Naive thymus-derived CD4-positive, alpha-beta T cell (primary cell): Measurements from ENCODE around the gene PSEN1. TPM values are rescaled to one million over a fixed set of nuclear protein-coding genes. Genes with fewer than 3 reads are reported as not detected.

Experiments used
- ATAC-seq: fragments of 150-1000 bp; cut with Tn5 transposase; 2 replicates; pipeline ENCODE4 v1.10.0; 2021; ENCODE audit warnings: mild to moderate bottlenecking, moderate library complexity
- CTCF ChIA-PET: fragments of 350-600 bp; sonication (Branson Sonifier 250); formaldehyde crosslinking; loops from one replicate; lab custom pipeline; 2021; ENCODE audit warnings: antibody characterized with exemption; lab: Charles Lee
- POLR2A ChIA-PET: fragments of 350-600 bp; sonication (Branson Sonifier 250); formaldehyde crosslinking; loops from one replicate; lab custom pipeline; 2021; ENCODE audit warnings: antibody characterized with exemption, inconsistent platforms; lab: Charles Lee
- DNase-seq, 9 donors: peaks; one replicate each; pipeline versions ENCODE4 v3.0.0 to v3.0.0-alpha.2; 2020 to 2022; ENCODE audit warnings: mixed read lengths in 1 of 9
- H3K27ac ChIP-seq: one replicate; pipeline ENCODE4 v1.7.0; 2013; ENCODE audit warnings: mild to moderate bottlenecking, low read depth, low read length, moderate library complexity
- H3K27me3 ChIP-seq, 2 donors: one replicate each; pipeline ENCODE4 v1.7.0; 2013; ENCODE audit warnings: low read length in 2 of 2, mild to moderate bottlenecking in 2 of 2, moderate library complexity in 2 of 2; ENCODE audit not compliant: control insufficient read depth in 2 of 2, insufficient read depth in 2 of 2
- H3K36me3 ChIP-seq, 3 experiments: 1 replicate in 2 of 3; 2 replicates in 1 of 3; pipeline ENCODE4 v1.7.0; 2013; ENCODE audit warnings: low read length in 3 of 3, mild to moderate bottlenecking in 3 of 3, moderate library complexity in 1 of 3; ENCODE audit not compliant: insufficient read depth in 3 of 3, control insufficient read depth in 2 of 3
- H3K4me1 ChIP-seq, 2 donors: one replicate each; pipeline ENCODE4 v1.7.0; 2013; ENCODE audit warnings: low read length in 2 of 2, mild to moderate bottlenecking in 2 of 2, moderate library complexity in 1 of 2; ENCODE audit not compliant: control insufficient read depth in 2 of 2, insufficient read depth in 2 of 2
- H3K4me3 ChIP-seq: 2 replicates; pipeline ENCODE4 v1.7.0; 2013; ENCODE audit warnings: mild to moderate bottlenecking, low read length
- H3K9me3 ChIP-seq, 3 experiments: 1 replicate in 2 of 3; 2 replicates in 1 of 3; pipeline ENCODE4 v1.7.0; 2013; ENCODE audit warnings: low read length in 3 of 3; ENCODE audit not compliant: control insufficient read depth in 2 of 3
- H3K27ac Mint-ChIP-seq, 9 donors: one replicate each; pipeline ENCODE4 v1.8.0; 2020 to 2022; ENCODE audit warnings: mixed read lengths in 9 of 9, mild to moderate bottlenecking in 8 of 9, moderate library complexity in 5 of 9, inconsistent platforms in 2 of 9
- H3K27me3 Mint-ChIP-seq, 5 donors: one replicate each; pipeline ENCODE4 v1.8.0; 2021 to 2022; ENCODE audit warnings: mixed read lengths in 5 of 5, mild to moderate bottlenecking in 1 of 5
- H3K36me3 Mint-ChIP-seq, 5 donors: one replicate each; pipeline ENCODE4 v1.8.0; 2020 to 2022; ENCODE audit warnings: mixed read lengths in 5 of 5, mild to moderate bottlenecking in 3 of 5, inconsistent platforms in 1 of 5
- H3K4me1 Mint-ChIP-seq, 7 donors: one replicate each; pipeline ENCODE4 v1.8.0; 2020 to 2022; ENCODE audit warnings: mixed read lengths in 7 of 7, mild to moderate bottlenecking in 3 of 7, inconsistent platforms in 1 of 7
- H3K4me3 Mint-ChIP-seq, 10 donors: one replicate each; pipeline ENCODE4 v1.8.0; 2020 to 2022; ENCODE audit warnings: mild to moderate bottlenecking in 10 of 10, mixed read lengths in 10 of 10, moderate library complexity in 6 of 10, inconsistent platforms in 2 of 10
- H3K9me3 Mint-ChIP-seq, 11 donors: one replicate each; pipeline ENCODE4 v1.8.0; 2020 to 2022; ENCODE audit warnings: mixed read lengths in 11 of 11, mild to moderate bottlenecking in 4 of 11, inconsistent platforms in 1 of 11, moderate library complexity in 1 of 11
- intact Hi-C, 2 donors: fragments of 100-400 bp; cut with micrococcal nuclease; formaldehyde crosslinking; loops; one replicate each; pipeline ENCODE4 v1.15.1; 2023
- polyA plus RNA-seq, 2 donors: library from polyadenylated mRNA; unstranded; fragments of 300-500 nt; fragmentation: Illumina TruSeq; gene quantifications; one replicate each; pipeline ENCODE4 v1.2.3, GENCODE V29; 2021
- total RNA-seq, 6 experiments: library from RNA in 5 of 6; stranded (reverse) in 5 of 6; gene quantifications; 1 replicate in 5 of 6; 2 replicates in 1 of 6; pipeline ENCODE4 v1.2.3 and lab custom pipeline; 2021 to 2026

The PSEN1 gene
- total and polyA plus RNA-seq, 7 experiments from 2014 or later = 23.7 to 55.8 (median 43.2) TPM

DNA sequence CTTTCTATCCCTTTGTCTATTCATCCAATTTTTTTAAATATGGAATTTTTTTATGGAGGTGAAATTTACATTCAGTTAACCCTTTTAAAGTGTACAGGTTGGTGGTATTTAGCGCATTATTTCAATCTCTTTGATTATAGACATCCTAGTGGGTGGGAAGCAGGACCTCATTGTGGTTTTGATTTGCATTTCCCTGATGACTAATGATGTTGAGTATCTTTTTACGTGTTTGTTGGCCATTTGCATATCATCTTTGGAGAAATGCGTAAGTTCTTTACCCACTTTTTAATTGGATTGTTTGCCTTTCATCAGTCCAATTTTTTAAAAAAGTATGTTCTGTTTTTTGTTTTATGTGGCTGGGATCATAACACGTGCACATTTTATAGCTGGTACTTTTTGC is 121.8 kb downstream of the PSEN1 start:
- ATAC-seq (no peak), DNase-seq (no peak)
- H3K27me3 Mint-ChIP-seq = no peaks in the 10 kb centered on the region
- H3K27me3 ChIP-seq = no peaks in the 10 kb centered on the region
- H3K4me1 Mint-ChIP-seq = no peaks in the 10 kb centered on the region
- no peaks in the 10 kb centered on the region for H3K9me3 ChIP-seq
- H3K36me3 ChIP-seq = no peaks in the 10 kb centered on the region
- no peak overlapping the region for H3K4me3 ChIP-seq
- H3K4me1 ChIP-seq = no peaks in the 10 kb centered on the region
- no peaks in the 10 kb centered on the region for H3K9me3 Mint-ChIP-seq
- H3K36me3 Mint-ChIP-seq = no peaks in the 10 kb centered on the region
- H3K4me3 Mint-ChIP-seq = no peak overlapping the region
- POLR2A ChIA-PET = no interaction called here
- no peak overlapping the region for H3K27ac Mint-ChIP-seq
- H3K27ac ChIP-seq = no peak overlapping the region
- CTCF ChIA-PET = no interaction called here
- intact Hi-C loops = no loop called here

DNA sequence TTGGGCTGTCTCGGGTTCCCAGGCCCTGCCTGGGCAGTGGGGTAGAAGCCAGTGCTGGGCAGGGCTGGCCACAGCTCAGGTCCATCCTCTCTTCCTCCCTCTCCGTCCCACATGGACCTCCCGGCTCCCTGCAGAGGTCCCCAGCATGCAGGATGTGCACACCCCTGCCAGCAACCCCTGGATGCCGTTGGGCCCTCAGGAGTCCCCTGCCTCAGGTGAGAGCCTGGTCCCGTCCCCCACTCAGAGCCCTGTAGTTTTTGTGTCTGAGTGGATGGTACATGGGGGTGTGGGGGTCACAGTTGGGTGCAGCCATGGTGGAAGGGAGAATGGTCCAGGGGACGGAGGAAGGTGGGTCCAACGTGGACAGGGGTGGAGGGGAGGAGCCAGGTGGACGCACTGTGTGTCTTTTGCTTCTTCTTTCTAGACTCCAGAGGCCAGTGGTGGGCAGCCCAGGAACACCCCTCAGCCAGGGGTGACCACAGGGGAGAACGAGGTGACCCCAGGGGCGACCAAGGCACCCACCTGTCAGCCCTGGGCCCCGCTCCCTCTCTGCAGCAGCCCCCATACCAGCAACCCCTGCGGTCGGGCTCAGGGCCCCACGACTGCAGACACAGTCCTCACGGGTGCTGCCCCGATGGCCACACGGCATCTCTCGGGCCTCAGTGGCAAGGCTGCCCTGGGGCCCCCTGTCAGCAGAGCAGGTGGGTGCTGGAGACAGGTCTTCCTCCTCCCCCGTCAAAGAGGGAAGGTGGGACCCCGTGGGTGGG is 122.7 kb downstream of the PSEN1 start:
- H3K36me3 Mint-ChIP-seq = no peaks in the 10 kb centered on the region
- H3K27me3 Mint-ChIP-seq = peaks cover 0 to 3% (median 0%) of the 10 kb centered on the region in 5 donors
- Histone ChIP-seq H3K9me3 (no peaks in the 10 kb centered on the region), H3K27me3 (no peaks in the 10 kb centered on the region), H3K36me3 (no peaks in the 10 kb centered on the region), H3K27ac (no peak overlapping the region), H3K4me1 (no peaks in the 10 kb centered on the region), H3K4me3 (no peak overlapping the region)
- H3K27ac Mint-ChIP-seq = no peak overlapping the region
- no peak overlapping the region for H3K4me3 Mint-ChIP-seq
- ChIA-PET POLR2A (no interaction called here), CTCF (no interaction called here)
- no peak for DNase-seq
- intact Hi-C loops = no loop called here
- no peaks in the 10 kb centered on the region for H3K4me1 Mint-ChIP-seq
- ATAC-seq = no peak
- no peaks in the 10 kb centered on the region for H3K9me3 Mint-ChIP-seq

- intact Hi-C loops = no loop called here
- ATAC-seq = no peak
- CTCF ChIA-PET = no interaction called here
Observed at GRCh38 chr14:73259837-73260236, 123.5 kb downstream of the PSEN1 start.

DNA sequence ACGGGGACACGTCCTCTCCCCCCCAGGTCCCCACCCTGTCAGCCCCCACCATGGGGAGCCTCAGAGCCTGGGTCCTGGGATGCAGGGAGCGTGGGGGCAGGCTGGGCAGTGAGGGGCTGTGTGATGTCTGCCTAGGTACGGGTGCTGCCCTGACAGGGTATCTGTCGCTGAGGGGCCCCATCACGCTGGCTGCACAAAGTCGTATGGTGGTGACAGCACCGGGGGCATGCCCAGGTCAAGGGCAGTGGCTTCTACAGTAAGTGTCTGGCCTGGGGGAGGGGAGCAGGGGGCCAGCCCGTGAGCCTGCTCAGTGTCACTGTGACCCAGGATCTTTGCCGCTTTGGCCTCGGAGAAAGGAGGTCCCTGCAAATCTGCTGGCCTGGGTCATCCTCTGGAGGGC is 124.3 kb downstream of the PSEN1 start:
- Mint-ChIP-seq H3K4me1 (no peaks in the 10 kb centered on the region), H3K9me3 (no peaks in the 10 kb centered on the region), H3K4me3 (no peak overlapping the region), H3K36me3 (no peaks in the 10 kb centered on the region), H3K27ac (no peak overlapping the region), H3K27me3 (peaks cover 0 to 7% (median 0%) of the 10 kb centered on the region in 5 donors)
- intact Hi-C loops = no loop called here
- ATAC-seq = no peak
- H3K27me3 ChIP-seq = no peaks in the 10 kb centered on the region
- H3K27ac ChIP-seq = no peak overlapping the region
- DNase-seq = no peak
- no peaks in the 10 kb centered on the region for H3K4me1 ChIP-seq
- CTCF ChIA-PET = no interaction called here
- H3K4me3 ChIP-seq = no peak overlapping the region
- H3K36me3 ChIP-seq = no peaks in the 10 kb centered on the region
- H3K9me3 ChIP-seq = no peaks in the 10 kb centered on the region
- POLR2A ChIA-PET = no interaction called here

More at GRCh38 chr14:73259837-73260236, 123.5 kb downstream of the PSEN1 start:
- H3K27ac ChIP-seq = no peak overlapping the region
- Mint-ChIP-seq H3K4me3 (no peak overlapping the region), H3K27ac (no peak overlapping the region), H3K27me3 (peaks cover 0 to 7% (median 0%) of the 10 kb centered on the region in 5 donors), H3K36me3 (no peaks in the 10 kb centered on the region), H3K4me1 (no peaks in the 10 kb centered on the region), H3K9me3 (no peaks in the 10 kb centered on the region)
- no peaks in the 10 kb centered on the region for H3K4me1 ChIP-seq
- H3K27me3 ChIP-seq = no peaks in the 10 kb centered on the region
- no peak overlapping the region for H3K4me3 ChIP-seq
- POLR2A ChIA-PET = no interaction called here
- H3K36me3 ChIP-seq = no peaks in the 10 kb centered on the region
- no peaks in the 10 kb centered on the region for H3K9me3 ChIP-seq
- DNase-seq = no peak

GRCh38 chr14:73261075-73261474 is 124.8 kb downstream of the PSEN1 start:
- no peak overlapping the region for H3K27ac ChIP-seq
- Mint-ChIP-seq H3K9me3 (no peaks in the 10 kb centered on the region), H3K4me1 (no peaks in the 10 kb centered on the region), H3K36me3 (no peaks in the 10 kb centered on the region), H3K27me3 (peaks cover 0 to 7% (median 3%) of the 10 kb centered on the region in 5 donors), H3K4me3 (no peak overlapping the region), H3K27ac (no peak overlapping the region)
- POLR2A ChIA-PET = no interaction called here
- H3K9me3 ChIP-seq = no peaks in the 10 kb centered on the region
- H3K27me3 ChIP-seq = no peaks in the 10 kb centered on the region
- ATAC-seq = no peak
- H3K36me3 ChIP-seq = no peaks in the 10 kb centered on the region
- H3K4me1 ChIP-seq = no peaks in the 10 kb centered on the region
- CTCF ChIA-PET = no interaction called here
- no peak for DNase-seq
- intact Hi-C loops = no loop called here
- no peak overlapping the region for H3K4me3 ChIP-seq

- DNase-seq (no peak), ATAC-seq (no peak)
- intact Hi-C loops = no loop called here
- no peaks in the 10 kb centered on the region for H3K36me3 Mint-ChIP-seq
- no peaks in the 10 kb centered on the region for H3K9me3 Mint-ChIP-seq
- POLR2A ChIA-PET = no interaction called here
- no peak overlapping the region for H3K4me3 ChIP-seq
- H3K27me3 Mint-ChIP-seq = peaks cover 0 to 7% (median 3%) of the 10 kb centered on the region in 5 donors
- CTCF ChIA-PET = no interaction called here
- H3K4me3 Mint-ChIP-seq = no peak overlapping the region
- H3K27me3 ChIP-seq = no peaks in the 10 kb centered on the region
- no peaks in the 10 kb centered on the region for H3K9me3 ChIP-seq
- H3K4me1 Mint-ChIP-seq = no peaks in the 10 kb centered on the region
- H3K27ac ChIP-seq = no peak overlapping the region
- no peaks in the 10 kb centered on the region for H3K36me3 ChIP-seq
- H3K4me1 ChIP-seq = no peaks in the 10 kb centered on the region
- no peak overlapping the region for H3K27ac Mint-ChIP-seq
Observed at GRCh38 chr14:73261520-73262426, 125.5 kb downstream of the PSEN1 start.
